Skeletal muscle satellite cell (primary cell): ENCODE results near the gene ARL6IP6.
A peak's percentile ranks its signal among the peaks of the same experiment; 100 is the strongest.
"Not testable (repeated sequence)": the region's sequence is repeated elsewhere in the genome, so short reads cannot be mapped to it uniquely, and the experiment has no call there.

Experiments used
- H3K27me3 ChIP-seq: 2 replicates; pipeline ENCODE4 v1.7.0; 2013; ENCODE audit warnings: low read length; ENCODE audit not compliant: control insufficient read depth, insufficient read depth
- H3K36me3 ChIP-seq: 2 replicates; pipeline ENCODE4 v1.7.0; 2013; ENCODE audit warnings: mild to moderate bottlenecking, control low read depth, low read length; ENCODE audit not compliant: insufficient read depth
- H3K4me1 ChIP-seq: 2 replicates; pipeline ENCODE4 v1.7.0; 2013; ENCODE audit warnings: low read length; ENCODE audit not compliant: control insufficient read depth, insufficient read depth
- H3K4me2 ChIP-seq: 2 replicates; pipeline ENCODE4 v1.7.0; 2013; ENCODE audit warnings: mild to moderate bottlenecking, low read length
- H3K4me3 ChIP-seq: 2 replicates; pipeline ENCODE4 v1.7.0; 2013; ENCODE audit warnings: low read length
- H3K9ac ChIP-seq: 2 replicates; pipeline ENCODE4 v1.7.0; 2013; ENCODE audit warnings: mild to moderate bottlenecking, low read depth, low read length, moderate library complexity
- H3K9me3 ChIP-seq: replicated peaks from 2 replicates; pipeline ENCODE4 v1.7.0; 2013; ENCODE audit warnings: mild to moderate bottlenecking, control low read depth, low read length

The ARL6IP6 gene

GRCh38 chr2:152706477-152707021, 11.9 kb upstream of the ARL6IP6 start:
- H3K4me1 ChIP-seq = no peaks in the 10 kb centered on the region
- no peak overlapping the region for H3K4me2 ChIP-seq
- no peak overlapping the region for H3K9ac ChIP-seq
- no peak overlapping the region for H3K4me3 ChIP-seq
- H3K27me3 ChIP-seq = no peaks in the 10 kb centered on the region
- no peaks in the 10 kb centered on the region for H3K9me3 ChIP-seq
- peaks cover 60% of the 10 kb centered on the region for H3K36me3 ChIP-seq

- Histone ChIP-seq H3K36me3 (peaks cover 60% of the 10 kb centered on the region), H3K27me3 (no peaks in the 10 kb centered on the region), H3K4me2 (no peak overlapping the region), H3K4me1 (no peaks in the 10 kb centered on the region), H3K9me3 (no peaks in the 10 kb centered on the region), H3K9ac (no peak overlapping the region), H3K4me3 (no peak overlapping the region)
Measured at GRCh38 chr2:152708742-152709141, 9.7 kb upstream of the ARL6IP6 start.

DNA sequence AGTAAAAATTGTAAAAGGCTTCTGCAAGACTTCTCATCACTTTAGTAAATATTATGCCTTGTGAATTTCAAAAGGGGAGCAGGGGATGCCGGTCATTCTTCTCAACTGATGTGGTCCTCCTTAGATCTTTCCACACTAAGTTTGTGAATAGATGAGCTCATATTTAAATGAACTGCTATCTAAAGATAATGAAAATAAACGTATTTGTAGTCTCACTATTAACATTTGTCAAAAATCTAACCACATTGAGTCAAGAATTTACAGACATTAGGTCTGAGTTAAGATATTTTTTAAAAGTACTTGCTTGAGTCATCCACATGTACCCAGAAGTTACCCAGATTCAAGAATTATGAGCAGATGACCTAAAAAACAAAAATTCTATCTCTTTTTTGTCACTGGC, 7.7 kb upstream of the ARL6IP6 start:
- Histone ChIP-seq H3K27me3 (no peaks in the 10 kb centered on the region), H3K9me3 (no peaks in the 10 kb centered on the region), H3K36me3 (peaks cover 72% of the 10 kb centered on the region), H3K4me2 (no peak overlapping the region), H3K9ac (no peak overlapping the region), H3K4me3 (no peak overlapping the region), H3K4me1 (peaks cover 9% of the 10 kb centered on the region)

- Histone ChIP-seq H3K4me2 (peak overlapping the region; percentile 82), H3K36me3 (peaks cover 45% of the 10 kb centered on the region), H3K4me3 (no peak overlapping the region), H3K9ac (no peak overlapping the region), H3K27me3 (no peaks in the 10 kb centered on the region), H3K9me3 (no peaks in the 10 kb centered on the region), H3K4me1 (peaks cover 20% of the 10 kb centered on the region)
Measured at GRCh38 chr2:152715112-152715511, 3.3 kb upstream of the ARL6IP6 start.

DNA sequence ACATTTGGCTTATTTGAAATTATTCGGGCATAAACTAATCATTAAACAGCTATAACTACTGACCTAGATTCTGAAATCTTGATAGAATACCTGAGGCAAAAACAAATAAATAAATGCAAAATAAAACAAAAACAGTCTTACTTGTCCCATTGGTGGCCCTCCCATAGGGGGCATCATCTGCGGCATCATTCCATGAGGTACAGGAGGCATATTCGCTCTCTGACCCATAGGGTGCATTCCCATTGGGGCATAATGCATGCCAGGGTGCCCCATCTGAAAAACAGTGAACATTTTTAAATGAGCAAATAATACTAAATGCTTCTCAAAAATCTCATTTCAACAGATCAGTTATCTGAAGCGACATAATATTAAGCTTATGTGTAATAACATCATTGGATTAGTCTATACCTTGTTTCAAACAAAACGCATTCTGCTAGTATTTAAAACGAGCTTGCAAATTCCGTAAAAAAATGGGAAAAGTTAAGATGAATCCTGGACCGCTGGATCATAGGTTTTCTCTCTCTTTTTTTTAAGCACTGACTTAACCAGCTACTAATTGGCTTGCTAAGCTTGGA, 2.5 kb upstream of the ARL6IP6 start:
- peak overlapping the region; percentile 82 for H3K4me2 ChIP-seq
- peak overlapping the region; percentile 99 for H3K9ac ChIP-seq
- no peaks in the 10 kb centered on the region for H3K27me3 ChIP-seq
- no peaks in the 10 kb centered on the region for H3K9me3 ChIP-seq
- peak overlapping the region; percentile 97 for H3K4me3 ChIP-seq
- H3K36me3 ChIP-seq = peaks cover 37% of the 10 kb centered on the region
- H3K4me1 ChIP-seq = peaks cover 20% of the 10 kb centered on the region

DNA sequence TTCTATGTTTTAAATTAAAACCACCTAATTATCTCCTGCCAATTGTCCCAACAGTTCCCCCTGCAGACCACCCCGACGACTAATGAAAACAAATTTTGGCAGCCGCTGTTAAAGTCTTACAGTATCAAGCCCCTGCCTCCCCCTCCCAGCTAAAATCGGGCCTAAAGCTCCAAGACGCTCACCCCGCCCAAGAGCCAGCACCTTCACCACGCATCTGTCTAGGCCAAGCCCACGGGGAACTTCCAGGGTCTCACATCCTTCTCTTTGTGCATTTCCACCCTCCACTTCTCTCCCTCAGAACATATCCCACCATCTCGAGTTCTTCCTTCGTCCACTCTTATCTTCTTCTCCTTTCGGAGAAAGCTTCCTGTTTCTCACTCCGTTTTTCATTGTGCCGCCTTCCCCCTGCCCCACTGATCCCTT, 1.6 kb upstream of the ARL6IP6 start:
- Histone ChIP-seq H3K4me3 (peak overlapping the region; percentile 97), H3K9me3 (no peaks in the 10 kb centered on the region), H3K4me1 (peaks cover 20% of the 10 kb centered on the region)

DNA sequence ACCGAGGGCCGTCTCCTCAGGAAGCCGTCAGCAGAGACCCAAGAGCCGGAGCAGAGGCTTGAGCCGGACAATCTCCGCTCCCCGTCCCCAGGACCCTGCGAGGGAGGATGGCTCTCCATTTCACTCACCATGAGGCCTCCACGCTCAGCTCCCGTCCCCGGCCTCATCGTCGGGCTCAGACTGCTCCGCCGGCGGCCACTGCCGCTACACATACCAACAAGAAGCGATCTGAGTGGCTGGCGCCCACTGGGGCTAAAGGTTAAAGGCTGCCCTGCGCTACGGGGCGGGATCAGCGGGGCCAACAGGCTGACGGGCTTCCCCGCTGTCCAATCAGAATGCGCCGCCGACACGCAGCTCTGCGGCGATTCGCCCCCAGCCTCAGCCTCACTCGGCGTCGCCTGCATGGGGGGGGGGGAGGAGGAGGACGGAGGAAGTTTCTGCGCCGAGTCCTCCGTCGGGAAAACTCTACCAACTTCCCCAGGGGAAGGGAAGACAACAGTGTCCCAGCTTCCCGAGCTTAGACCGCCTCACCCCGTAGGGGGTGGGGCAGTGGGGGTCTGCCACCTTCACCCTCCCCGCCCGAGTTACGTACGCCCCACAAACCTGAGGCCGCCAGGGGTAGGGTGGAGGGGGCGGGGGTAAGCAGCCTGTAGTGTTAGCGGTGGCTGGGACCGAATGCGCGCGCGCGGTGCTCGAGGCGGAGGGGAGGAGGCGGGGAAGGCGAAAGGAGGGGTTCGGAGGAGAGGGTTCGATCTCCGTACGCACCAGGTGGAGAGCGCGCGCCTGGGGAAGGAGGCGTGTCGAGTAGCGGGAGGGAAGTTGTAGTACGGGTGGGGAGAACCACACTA, 968 bp upstream of the ARL6IP6 start, which contains the start of gene PRPF40A:
TSS of gene PRPF40A (minus strand) at position 234 of the 848 bp plus-strand sequence. CDS start at position 212, 22 bp downstream.
- Histone ChIP-seq H3K9ac (peak within 1 kb of the TSS; percentile 99), H3K27me3 (no peaks in the 10 kb centered on the region), H3K4me1 (peaks cover 20% of the 10 kb centered on the region), H3K36me3 (peaks cover 24% of the 10 kb centered on the region), H3K4me2 (peak within 1 kb of the TSS; percentile 82), H3K9me3 (no peaks in the 10 kb centered on the region), H3K4me3 (peak within 1 kb of the TSS; percentile 97)

More for the DNA sequence above, 1.6 kb upstream of the ARL6IP6 start:
- no peaks in the 10 kb centered on the region for H3K27me3 ChIP-seq
- peaks cover 30% of the 10 kb centered on the region for H3K36me3 ChIP-seq
- H3K9ac ChIP-seq = peak overlapping the region; percentile 99
- peak overlapping the region; percentile 82 for H3K4me2 ChIP-seq

DNA sequence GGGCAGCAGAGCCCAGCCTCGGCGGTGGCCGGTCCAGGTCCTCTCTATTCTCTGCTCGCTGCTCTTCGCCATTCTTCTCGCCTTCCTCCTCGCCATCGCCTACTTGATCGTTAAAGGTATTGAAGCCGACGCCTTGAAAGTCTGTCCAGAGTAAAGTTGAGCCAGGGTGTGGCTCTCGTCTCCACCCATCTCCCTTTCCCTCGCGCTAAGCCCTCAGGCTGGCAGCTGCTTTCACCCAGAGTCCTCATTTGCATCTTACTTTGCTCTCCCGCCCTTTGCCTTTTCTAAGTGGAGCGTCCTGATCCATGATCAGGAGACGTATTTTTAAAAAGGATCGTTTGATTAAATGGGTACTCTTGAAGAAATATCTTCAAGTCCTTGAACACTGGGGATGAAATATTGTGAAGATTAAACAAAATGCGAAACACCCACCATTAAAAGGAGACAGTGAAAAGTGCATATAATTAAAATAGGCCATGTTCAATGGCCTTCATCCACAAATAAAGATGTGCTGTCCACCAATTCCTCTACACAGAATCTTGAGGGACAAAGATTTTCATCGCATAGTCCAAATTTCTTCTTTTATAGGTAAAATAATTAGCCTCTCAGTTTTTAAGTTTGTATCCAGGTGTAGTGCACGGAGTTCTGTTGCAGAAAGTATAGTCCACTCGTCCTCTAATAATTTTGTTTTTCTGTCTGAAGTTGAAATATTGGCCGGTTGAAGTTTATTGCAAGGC, 657 bp downstream of the ARL6IP6 start:
- Histone ChIP-seq H3K36me3 (peaks cover 15% of the 10 kb centered on the region), H3K27me3 (no peaks in the 10 kb centered on the region), H3K9me3 (no peaks in the 10 kb centered on the region), H3K4me2 (peak overlapping the region; percentile 81), H3K9ac (peak overlapping the region; percentile 99), H3K4me3 (peak overlapping the region; percentile 97), H3K4me1 (peaks cover 20% of the 10 kb centered on the region)

DNA sequence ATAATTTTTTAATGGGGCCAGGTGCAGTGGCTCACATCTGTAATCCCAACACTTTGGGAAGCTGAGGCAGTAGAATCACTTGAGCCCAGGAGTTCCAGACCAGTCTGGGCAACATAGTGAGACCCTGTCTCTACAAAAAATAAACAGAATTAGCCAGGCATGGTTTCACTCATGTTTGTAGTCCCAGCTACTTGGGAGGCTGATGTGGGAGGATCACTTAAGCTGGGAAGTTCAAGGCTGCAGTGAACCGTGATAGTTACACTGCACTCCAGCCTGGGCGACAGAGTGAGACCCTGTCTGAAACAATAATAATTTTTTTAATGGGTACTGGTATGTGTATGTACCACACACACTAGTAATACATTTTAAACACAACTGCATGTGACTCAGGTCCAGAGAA, 2.4 kb downstream of the ARL6IP6 start:
- Histone ChIP-seq H3K9ac (no peak overlapping the region), H3K4me2 (no peak overlapping the region), H3K4me1 (peaks cover 22% of the 10 kb centered on the region), H3K4me3 (no peak overlapping the region), H3K36me3 (peaks cover 3% of the 10 kb centered on the region), H3K27me3 (no peaks in the 10 kb centered on the region), H3K9me3 (no peaks in the 10 kb centered on the region)

- not testable (repeated sequence) for H3K27me3 ChIP-seq, H3K4me2 ChIP-seq, H3K9me3 ChIP-seq, H3K9ac ChIP-seq, H3K36me3 ChIP-seq, H3K4me3 ChIP-seq
- peaks cover 18% of the 10 kb centered on the region for H3K4me1 ChIP-seq
Measured at GRCh38 chr2:152722639-152723038, 4.2 kb downstream of the ARL6IP6 start.

DNA sequence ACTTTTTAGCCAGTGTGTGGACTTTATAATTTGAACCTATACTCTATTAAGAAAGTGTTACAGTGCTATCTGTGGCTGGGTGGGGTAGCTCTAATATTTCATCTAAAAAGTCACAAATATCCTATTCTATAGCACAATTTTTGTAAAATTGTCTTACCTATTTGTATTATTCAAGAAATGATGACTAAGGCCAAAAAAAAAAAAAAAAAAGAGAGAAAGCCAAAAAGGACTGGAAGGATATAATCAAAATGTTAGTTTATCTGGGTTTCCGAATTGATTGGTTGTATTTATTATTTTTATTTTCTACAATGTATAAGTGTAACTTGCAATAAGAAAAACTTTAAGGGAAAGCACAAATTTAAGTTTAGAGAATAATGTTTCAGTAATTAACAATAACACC, 5.5 kb downstream of the ARL6IP6 start:
- no peak overlapping the region for H3K9ac ChIP-seq
- H3K4me3 ChIP-seq = no peak overlapping the region
- H3K27me3 ChIP-seq = no peaks in the 10 kb centered on the region
- no peak overlapping the region for H3K4me2 ChIP-seq
- peaks cover 18% of the 10 kb centered on the region for H3K4me1 ChIP-seq
- no peaks in the 10 kb centered on the region for H3K36me3 ChIP-seq
- no peaks in the 10 kb centered on the region for H3K9me3 ChIP-seq
